Fibroblast of the aortic adventitia (primary cell): ENCODE data around the gene ARRDC5. TPM values are rescaled to one million over a fixed set of nuclear protein-coding genes. Genes with fewer than 3 reads are reported as not detected.
"Not testable (repeated sequence)": the region's sequence is repeated elsewhere in the genome, so short reads cannot be mapped to it uniquely, and the experiment has no call there.

Source experiments
- DNase-seq: peaks from one replicate; pipeline ENCODE4 v3.0.0-alpha.2; 2010; ENCODE audit warnings: low read depth
- H3K4me3 ChIP-seq: 2 replicates; pipeline ENCODE4 v1.5.1; 2011; ENCODE audit warnings: low read depth, mild to moderate bottlenecking, control low read depth, low read length, moderate library complexity
- CTCF ChIP-seq: IDR thresholded peaks from 2 replicates; pipeline ENCODE4 v1.5.1; 2011; ENCODE audit warnings: mild to moderate bottlenecking, low read length, control low read depth, inconsistent platforms; ENCODE audit not compliant: insufficient read depth
- total RNA-seq: library from RNA; depleted of rRNA; stranded (reverse); fragments of >200 nt; gene quantifications from 2 replicates; pipeline ENCODE4 v1.2.3, GENCODE V29; 2012; ENCODE audit warnings: low replicate concordance

Gene ARRDC5
- not detected in 2 replicates for total RNA-seq

- no peak for TF ChIP-seq CTCF
- no peak for DNase-seq
- H3K4me3 ChIP-seq: no peak within 1 kb of the TSS
Observed at GRCh38 chr19:4902796-4903195, at the start of gene ARRDC5. ARRDC5 (minus strand) TSS chr19:4902896; CDS start chr19:4902825, 71 bp downstream.

- no peak for TF ChIP-seq CTCF
- DNase-seq: no peak
- no peak overlapping the region for H3K4me3 ChIP-seq
Observed at GRCh38 chr19:4951656-4952055, 49.0 kb upstream of the ARRDC5 start.

DNA sequence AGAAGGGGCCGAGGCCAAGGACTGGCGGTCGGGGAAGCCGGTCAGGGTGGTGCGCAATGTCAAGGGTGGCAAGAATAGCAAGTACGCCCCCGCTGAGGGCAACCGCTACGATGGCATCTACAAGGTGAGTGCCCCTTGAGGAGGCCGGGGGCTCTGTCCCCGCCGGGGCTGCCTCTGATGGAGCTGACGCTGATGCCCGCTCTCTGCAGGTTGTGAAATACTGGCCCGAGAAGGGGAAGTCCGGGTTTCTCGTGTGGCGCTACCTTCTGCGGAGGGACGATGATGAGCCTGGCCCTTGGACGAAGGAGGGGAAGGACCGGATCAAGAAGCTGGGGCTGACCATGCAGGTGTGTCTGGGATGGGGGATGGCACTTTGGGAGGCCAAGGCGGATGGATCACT, 48.0 kb upstream of the ARRDC5 start:
- not testable (repeated sequence) for H3K4me3 ChIP-seq, DNase-seq

- not testable (repeated sequence) for H3K4me3 ChIP-seq, DNase-seq
Observed at GRCh38 chr19:4941638-4942169, 39.0 kb upstream of the ARRDC5 start.

DNA sequence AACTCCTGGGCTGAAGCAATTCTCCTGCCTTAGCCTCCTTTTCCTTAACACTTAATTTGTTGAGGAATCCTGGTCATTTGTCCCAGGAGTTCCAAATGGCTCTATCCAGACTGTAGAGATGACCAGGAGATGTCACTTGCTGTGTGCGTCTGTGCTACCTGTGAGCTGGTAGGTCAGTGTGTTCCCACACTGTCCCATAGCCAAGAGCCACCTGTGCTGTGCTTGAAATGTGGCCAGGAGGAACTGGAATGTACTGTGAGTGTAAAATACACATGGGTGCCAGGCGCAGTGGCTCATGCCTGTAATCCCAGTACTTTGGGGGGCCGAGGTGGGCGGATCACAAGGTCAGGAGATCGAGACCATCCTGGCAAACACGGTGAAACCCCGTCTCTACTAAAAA, 36.8 kb upstream of the ARRDC5 start:
- H3K4me3 ChIP-seq: no peak overlapping the region
- no peak for TF ChIP-seq CTCF
- DNase-seq: no peak

DNA sequence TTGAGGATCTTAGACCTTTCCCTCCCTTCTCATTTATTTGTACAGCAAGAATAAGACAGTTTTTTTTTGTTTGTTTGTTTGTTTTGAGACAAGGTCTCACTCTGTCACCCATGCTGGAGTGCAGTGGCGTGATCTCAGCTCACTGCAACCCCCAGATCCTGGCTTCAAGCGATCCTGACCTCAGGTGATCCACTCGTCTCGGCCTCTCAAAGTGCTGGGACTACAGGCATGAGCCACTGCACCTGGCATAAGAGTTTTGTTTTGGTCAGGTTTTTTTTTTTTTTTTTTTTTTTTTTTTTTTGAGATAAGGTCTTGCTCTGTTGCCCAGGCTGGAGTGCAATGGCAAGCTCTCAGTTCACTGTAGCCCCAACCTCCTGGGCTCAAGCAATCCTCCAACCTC, 35.8 kb upstream of the ARRDC5 start:
- not testable (repeated sequence) for DNase-seq, H3K4me3 ChIP-seq

DNA sequence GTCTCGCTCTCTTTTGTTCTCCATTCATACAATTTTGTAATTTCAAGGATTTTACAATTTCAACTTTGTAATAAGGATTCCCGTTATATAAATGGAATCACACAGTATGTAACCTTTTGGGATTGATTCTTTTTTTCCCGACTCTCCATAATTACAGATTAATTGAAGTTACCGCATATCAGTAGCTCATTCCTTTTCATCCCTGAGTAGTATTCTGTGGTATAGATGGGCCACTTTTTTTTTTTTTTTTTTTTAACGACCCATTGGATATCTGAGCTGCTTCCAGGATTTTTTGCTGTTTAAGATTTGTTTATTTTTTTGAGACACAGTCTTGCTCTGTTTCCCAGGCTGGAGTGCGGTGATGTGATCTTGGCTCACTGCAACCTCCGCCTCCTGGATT, 34.4 kb upstream of the ARRDC5 start:
- DNase-seq: no peak
- H3K4me3 ChIP-seq: no peak overlapping the region
- TF ChIP-seq CTCF: no peak

DNA sequence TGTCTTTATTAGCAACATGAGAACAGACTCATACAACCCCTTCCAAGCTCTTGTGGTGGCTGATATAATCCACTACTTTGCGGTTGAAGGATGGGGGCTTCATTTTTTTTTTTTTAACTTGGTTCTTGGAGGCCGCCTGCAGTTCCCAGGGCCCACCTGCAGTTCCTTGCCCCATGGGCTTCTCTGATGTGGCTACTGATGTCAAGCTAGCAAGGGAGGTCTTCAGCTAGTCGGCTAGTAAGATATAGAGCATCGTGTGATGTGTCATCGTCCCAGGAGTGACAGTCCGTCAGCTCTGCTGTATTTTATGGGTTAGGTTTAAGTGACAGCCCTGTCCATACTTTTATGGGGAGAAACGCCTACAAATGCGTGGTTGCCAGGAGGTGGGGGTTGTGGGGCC, 32.7 kb upstream of the ARRDC5 start:
- no peak for TF ChIP-seq CTCF
- DNase-seq: no peak
- no peak overlapping the region for H3K4me3 ChIP-seq
